HG02678 (cell line): ENCODE data around the gene MAOB.

Experiments used
- ATAC-seq: cut with Tn5 transposase; IDR thresholded peaks from one replicate; pipeline ENCODE4 v1.9.1; 2021; ENCODE audit warnings: mild to moderate bottlenecking, moderate library complexity; ENCODE audit not compliant: unreplicated experiment

MAOB gene

DNA sequence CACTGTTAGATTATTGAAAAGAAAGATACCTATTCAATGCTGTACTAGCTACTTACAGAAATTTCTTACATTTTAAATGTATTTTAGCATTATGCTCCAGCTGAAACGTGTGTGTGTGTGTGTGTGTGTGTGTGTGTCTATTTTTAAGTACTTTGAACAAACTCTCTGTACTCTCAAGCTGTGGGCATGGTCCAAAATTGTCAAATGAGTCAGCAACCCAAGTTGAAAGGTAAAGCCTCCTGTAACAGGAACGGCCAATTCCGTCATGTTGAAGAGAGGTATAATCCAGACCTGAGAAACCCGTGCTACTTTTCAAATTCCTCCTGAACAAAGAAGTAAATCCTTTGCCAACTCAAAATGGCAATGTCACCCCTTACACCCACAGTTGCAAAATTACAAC, 20.5 kb downstream of the MAOB start:
- no peak for ATAC-seq

DNA sequence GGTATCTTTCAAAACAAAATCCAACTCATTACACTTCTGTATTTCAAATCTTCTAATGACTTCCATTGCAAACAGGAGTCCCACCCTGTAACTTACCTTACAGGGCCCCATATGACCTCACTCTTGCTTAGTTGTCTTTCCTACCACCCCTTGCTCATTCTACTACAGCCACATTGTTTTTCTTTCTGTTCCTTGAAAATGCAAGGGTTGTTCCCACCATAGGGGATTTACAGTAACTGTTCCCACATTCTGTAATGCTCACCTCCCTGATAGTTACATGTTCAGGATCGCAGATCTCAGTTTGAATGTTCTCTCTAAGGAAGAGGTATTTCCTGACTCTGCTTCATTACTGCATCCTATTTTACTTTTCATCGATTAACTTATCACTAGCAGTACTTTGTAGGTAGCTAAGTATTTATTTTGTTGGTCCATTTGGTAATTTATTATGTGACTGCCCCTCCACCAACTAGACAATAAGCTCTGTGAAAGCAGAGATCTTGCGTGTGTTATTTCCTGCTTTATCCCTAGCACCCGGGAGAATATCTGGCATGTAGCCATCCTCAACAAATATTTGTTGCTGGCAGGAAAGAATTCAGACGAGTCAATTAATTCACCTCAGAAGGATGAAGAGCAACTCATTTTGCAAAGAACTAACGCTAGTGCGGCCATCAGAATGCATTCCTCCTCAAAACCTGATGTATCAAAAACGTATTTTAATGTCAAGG, 21.4 kb downstream of the MAOB start:
- ATAC-seq, result no peak

DNA sequence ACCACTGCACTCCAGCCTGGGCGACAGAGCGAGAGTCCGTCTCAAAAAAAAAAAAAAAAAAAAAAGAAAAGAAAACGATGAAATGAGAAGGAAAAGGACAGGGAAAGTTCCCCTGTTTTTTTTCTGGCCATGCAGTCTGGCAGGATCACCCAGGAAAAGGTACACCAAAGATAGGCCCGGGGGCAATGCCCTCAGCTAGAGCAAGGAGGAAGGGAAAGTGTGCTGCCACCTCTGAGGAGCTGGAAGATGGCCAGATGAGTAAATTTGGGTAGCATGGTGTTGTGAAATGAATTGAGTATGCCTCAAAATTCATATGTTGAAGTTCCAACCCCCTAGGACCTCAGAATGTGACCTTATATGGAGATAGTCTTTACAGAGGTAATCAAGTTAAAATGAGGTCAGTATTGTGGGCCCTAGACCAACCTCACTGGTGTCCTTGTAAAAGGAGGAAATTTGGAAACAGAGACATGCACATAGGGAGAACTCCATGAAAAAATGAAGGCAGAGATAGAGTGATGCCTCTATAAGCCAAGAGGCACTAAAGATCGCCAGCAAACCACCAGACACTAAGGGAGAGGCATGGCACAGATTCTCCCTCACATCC, 28.9 kb downstream of the MAOB start:
- no peak for ATAC-seq

DNA sequence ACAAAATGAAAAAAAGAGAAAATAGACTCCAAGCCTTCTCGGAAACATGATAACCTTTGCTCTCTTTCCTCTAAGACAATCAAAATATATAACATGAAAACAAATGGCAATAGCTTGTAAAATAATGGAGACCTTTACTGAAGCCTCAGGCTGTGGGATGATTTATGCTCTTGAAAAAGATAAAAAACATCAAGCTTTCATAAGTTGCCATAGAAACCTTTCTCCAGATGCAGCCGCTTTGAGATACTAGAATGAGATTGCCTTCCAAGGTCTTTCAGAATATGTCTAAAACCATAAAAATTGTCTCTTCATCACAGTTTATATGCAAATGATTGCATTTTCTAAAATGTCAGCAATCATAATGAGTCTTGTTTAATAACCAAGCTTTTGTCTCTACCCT, 31.6 kb downstream of the MAOB start:
- no peak for ATAC-seq

DNA sequence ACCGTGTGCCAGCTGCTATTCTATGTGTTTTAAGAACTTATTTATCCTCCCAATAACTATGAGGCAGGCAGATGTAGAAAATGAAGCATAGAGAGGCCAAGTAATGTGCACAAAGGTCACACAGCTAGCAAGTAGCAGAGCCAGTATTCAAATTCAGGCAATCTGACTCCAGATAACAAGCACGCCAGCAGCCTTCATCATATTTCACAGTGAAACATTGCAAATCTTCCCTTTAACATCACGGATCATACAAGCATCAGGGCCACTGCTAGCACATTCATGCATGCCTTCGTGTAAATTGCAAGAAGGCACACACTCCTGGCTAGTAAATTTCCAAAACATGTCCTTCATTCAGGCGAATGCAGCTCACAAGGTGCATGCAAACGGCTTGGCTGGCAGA, 33.1 kb downstream of the MAOB start:
- no peak for ATAC-seq

DNA sequence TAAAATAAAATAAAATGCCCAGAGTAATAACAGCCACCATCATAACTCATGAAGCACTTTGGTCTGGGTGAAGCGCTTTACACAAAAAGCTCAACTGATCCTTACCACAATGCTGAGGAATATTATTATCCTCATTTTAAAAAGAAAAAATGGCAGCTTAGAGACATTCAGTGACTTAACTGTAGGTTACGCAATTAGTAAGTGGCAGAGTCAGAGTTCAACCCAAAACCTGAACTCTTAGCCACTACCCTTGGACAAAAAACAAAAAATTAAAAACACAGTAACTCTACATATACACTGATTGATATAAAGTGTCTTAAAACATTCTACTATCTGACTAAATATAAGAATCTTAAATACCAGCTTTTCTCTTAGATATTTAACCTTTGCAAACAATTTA, 34.9 kb downstream of the MAOB start:
- no peak for ATAC-seq

DNA sequence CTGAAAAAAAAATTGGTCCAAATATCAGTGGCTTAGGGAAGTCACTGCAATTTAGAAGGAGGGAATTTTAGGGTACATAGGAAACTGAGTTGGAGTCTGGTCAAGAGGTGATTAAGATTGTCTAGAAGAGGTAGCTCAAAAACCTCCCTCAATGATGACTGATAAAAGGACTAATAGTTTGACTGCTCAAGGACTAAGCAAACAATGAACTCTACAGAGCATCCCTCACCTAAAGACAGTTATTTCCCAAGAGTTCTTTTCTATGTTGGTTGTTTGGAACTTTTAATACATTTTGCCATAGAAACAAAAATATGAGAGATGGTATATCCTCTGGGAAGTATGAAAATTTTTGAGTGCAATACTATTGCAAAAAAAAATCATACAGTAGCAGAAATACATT, 35.7 kb downstream of the MAOB start:
- no peak for ATAC-seq

DNA sequence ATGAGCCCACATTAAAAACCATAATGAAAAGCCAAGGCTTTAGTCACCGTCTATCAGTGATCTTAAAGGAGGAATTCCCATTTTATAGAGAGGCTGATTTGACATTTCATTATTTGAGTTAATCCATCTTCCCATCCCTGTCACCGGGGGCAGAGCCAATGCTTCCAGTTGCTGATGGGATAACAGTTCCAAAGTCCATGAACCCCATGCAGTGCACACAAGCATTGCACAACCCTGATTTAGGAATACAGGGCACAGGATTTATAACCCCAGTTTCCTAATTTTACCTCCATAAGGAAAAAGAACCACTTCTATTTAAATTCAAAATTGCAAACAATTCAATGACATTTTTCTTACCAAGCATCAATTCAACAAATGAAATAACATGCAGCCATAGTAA, 36.5 kb downstream of the MAOB start:
- no peak for ATAC-seq

DNA sequence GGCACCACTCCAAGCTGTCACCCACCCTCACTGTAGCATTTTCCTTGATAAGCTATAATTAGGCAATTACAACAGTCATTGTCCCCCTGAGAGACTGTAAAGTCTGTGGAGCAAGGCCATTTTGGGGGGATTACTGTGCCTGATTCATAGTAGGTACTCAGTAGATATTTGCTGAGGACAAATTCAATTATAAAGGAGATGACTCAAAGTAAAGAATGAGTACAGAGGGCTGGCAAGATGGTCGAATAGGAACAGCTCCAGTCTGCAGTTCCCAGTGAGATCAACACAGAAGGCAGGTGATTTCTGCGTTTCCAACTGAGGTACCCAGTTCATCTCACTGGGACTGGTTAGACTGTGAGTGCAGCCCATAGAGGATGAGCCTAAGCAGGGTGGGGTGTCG, 42.0 kb downstream of the MAOB start:
- no peak for ATAC-seq

DNA sequence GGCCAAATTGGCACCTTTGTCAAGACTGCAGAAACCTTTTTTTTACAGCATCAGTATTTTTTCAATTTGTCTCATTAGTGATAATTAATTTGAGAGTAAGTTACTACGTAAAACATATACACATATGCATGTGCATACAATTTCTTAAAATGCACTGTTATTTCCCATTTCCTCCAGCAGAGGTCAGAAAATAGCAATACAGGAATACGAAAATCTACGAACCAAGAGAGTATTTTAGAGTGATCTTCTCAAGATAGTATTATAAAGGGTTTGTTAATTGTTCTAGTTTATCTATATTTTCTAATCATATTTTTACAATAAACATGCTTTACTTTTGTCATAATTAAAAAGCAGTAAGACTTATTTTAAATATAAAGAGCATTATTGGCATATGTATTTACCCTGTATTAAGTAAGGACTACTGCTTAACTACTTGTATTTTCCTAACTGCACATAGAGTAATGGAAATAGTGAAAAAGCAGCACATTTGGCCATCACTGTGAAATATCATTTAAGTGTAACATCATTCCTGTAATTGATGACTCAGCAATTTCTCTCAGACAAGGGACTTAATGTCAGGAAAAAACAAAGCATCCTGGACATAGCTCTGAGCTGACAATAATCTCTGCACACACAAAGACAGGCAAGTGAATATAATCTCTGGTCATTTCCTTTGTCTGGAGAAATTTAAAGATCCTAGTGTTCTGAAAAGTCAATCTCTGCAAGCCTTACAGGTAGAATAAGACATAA, 45.6 kb downstream of the MAOB start:
- no peak for ATAC-seq

DNA sequence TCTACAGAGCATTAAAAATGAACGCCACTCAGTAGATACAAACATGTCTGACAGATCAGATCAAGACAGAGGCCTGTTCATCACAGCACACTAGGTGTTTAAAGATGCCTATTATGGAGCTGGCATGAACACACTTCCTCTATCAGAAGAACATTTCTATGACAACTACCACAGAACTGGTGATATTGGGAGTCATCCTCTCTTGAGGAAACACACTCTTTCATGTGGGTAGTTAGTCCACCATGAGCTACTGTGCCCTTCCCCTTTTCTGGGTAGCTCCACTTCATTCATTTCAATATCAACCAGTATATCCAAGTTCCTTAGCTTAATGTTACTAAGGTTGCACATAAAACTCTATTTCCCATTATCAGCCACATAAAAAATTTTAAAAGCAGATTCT, 46.7 kb downstream of the MAOB start:
- no peak for ATAC-seq

DNA sequence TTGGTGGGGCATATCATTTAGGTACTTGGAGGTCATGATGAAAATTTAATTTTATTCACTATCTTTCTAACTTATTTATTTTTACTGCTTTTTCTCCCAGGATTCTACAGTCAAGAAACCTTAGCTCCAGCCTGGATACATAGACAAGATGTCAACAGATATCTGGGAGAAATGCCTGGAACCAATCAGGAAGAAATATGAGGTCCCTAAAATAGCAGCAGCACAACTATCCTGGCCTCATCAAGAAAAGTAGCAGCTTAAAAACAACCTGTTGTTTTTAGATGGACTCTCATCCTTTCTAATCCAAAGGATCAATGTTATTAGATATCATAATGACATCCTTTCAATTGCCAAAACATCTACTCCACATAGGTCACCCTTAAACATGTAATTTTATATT, 54.5 kb downstream of the MAOB start:
- ATAC-seq, result no peak

DNA sequence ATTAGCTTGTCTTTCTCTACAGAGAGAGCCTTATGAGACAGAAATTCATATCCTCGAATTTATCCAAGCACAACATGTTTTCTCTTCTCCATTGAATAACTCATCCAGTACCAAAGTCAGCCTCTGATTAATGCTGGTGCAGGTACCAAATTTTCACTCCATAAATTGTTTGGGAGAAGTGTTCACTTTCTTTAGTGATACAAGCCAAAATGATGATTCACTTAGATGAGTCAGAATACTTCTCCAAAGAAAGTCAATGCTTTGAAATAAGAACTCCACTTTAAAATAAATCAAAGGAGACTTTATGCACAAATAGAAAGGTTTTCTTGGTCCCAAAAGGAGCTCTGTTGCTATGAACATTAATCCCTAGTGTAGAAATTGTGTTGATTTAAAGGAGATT, 60.2 kb downstream of the MAOB start:
- no peak for ATAC-seq

DNA sequence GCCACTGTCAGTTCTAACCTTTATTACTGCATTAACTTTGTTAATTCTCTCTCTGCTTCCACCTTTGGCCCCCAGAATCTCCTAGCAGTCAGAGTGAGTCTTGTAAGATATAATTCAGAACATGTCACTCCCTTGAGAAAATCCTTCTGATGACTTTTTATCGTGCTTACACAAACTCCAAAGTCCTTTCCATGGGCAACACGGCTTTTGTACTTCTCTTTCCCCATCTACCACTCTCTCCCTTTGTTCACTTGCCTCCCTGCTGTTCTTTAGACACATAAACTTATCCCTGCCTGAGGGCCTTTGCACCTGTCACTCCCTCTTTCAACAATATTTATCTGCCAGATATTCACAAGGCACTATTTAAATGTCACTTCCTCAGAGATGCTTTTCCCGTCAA, 64.8 kb downstream of the MAOB start:
- ATAC-seq, result no peak

DNA sequence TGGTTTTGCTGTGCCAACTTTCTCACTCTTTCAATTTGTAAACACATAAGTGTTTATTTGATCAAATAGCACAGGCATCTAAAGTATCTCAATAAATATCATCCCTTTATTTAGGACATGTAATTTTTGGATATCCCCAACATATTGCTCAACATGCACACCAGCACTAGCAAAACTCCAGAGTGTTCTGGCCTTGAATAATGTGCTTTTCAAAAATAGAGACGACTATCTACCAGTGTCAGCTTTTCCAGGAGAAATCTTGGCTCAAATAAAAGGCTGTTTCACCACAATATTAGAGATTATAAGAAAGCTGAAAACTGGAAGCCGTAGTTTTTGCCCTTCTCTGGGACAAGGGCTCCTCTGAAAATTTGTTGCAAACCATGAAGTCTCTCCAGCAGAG, 67.0 kb downstream of the MAOB start:
- ATAC-seq, result no peak

DNA sequence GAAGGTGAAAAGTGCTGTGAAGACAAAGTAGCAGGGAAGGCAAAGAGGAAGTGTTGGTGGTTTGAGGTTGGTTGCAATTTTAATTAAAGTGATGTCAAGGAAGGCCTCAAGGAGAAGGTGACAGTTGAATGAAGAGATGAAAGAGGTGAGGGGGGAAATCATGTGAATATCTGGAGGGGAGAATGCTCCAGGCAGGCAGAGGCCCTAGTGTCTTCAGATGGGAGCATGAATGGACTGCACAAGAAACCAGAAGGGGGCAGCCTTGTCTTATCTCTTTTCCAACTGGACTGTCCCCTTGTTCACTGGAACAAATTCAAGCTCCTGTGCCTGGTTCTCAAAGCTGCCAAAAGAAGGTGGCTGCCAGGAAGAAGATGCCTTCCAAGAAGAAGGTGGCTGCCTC, 68.4 kb downstream of the MAOB start:
- ATAC-seq, result no peak

DNA sequence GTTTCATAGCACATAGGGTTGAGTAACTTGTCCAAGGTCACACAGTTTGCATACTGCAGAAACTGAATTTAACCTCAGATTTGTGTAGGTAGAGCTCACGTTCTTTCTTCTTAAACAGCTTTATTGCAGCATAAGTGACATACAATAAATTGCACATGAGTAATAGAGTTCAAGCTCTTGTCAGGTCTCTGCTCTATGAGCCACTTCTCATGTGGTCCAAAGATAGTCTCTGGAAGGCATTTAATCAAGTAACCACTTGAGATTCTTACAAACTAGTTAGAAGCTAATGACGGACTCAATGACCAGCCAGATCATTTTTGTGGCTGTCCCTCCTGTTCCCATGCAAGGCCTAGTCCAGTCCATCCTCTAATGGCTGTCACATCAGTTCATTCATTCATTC, 68.9 kb downstream of the MAOB start:
- no peak for ATAC-seq

DNA sequence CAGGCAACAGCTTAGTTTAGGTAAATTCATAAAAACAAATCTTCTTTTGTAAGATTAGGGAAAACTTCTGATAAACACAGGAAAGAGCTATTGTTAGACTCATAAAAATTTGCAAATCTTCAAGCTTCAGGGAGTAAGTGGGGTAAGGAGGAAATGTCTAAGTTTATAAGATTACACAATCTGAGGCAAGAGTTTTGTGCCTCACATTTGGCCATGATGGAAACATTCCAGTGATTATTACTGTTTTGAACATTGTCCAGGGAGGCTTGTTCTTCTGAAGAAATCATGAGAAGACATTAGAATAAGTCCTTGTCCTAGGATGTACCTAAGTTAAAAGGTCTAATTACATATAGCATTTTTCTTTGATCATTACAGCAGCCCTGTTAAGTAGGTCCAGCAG, 72.8 kb downstream of the MAOB start:
- no peak for ATAC-seq

DNA sequence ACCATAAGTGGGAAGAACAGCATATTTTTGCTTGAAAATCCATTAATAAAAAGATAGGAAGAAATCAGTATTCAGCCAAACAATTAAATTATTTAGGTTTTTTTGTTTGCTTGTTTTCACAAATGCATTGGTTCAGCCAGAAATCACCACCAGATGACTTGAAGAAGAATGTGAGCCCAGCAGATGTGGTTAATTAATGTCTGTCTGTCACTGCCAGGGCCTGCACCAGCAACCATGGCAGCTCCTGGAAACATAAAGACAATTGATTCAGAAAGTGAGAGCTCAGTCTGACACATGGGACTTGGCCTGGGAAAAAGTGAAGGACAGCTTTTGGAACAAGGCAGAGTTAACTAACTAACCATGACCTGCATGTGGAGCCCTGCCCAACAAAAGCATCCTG, 74.0 kb downstream of the MAOB start:
- ATAC-seq, result no peak

DNA sequence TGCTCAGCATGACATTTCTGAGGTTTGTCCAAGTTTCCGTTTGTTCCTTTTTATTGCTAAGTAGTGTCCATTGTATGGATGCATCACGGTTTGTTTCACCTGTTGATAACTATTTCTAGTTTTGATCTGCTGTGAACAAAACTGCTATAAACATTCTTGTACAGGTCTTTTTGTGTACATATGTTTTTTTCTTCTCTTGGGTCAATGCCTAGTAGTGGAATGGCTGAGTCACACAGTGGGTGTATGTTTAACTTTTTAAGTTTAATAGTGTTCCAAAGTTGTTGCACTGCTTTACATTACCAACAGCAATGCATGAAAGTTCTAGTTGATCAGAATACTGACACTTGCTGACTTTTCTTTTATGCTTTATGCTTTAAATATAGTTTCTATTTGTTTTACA, 76.7 kb downstream of the MAOB start:
- no peak for ATAC-seq

DNA sequence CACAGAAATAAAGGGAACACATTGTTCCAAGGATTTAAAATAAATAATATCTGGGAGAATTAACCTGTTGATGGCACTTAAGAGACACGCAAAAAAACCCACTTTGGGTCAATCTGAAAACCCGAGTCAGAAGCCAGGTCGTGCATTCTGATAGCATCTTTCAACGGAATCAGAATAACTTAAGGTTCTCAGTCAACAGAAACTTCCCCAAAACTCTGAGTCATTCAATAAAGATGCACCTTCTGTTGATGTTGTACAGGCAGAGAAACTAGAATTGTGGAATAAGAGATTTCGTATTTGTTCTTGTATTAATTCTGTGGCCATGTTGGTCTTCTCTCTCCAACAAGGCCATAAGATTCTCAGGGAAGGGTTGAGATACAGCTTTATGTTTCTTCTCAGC, 78.2 kb downstream of the MAOB start:
- ATAC-seq, result no peak

DNA sequence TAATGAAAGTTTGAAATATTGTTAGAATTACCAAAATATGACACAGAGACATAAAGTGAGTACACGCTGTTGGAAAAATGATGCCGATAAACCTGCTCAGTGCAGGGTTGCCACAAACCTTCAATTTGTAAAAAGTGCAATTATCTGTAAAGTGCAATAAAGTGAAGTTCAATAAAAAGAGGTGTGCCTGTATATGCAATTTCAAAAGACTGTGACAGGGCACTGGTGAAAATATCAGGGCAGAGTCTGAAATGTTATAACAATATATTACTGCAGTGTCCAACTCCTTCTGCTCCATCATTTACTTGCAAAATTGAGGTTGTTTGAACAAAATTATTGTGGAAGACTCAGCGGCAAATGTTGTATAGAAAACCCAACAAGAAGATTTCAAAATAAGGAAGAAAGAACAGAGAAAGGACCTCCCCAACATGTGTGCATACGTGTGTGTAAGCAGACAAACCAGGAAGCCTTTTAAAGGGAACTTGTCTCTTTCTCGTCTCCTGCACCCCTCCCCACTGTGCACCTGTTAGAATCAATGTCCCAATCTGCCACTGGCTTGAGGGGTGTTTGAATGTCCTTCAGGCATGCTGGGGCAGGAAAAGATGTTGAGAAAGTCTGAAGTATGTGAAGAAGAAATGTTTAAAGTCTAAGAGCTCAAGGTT, 96.2 kb downstream of the MAOB start:
- no peak for ATAC-seq
